Endothelial cell of umbilical vein (primary cell): Measurements from ENCODE around the gene ANKS1B.

Experiments
- EZH2 ChIP-seq: IDR thresholded peaks from 2 replicates; pipeline ENCODE4 v1.6.1; 2012; ENCODE audit warnings: borderline replicate concordance, low read depth, mild to moderate bottlenecking, moderate library complexity, low read length, inconsistent platforms; ENCODE audit not compliant: severe bottlenecking
- GATA2 ChIP-seq: IDR thresholded peaks from 2 replicates; pipeline ENCODE4 v1.7.0; 2011; ENCODE audit warnings: low read depth, mild to moderate bottlenecking, moderate library complexity, mixed read lengths, low read length; ENCODE audit not compliant: insufficient read length, insufficient read depth
- MYC ChIP-seq: IDR thresholded peaks from one replicate; pipeline ENCODE4 v1.6.1; 2011; ENCODE audit warnings: mild to moderate bottlenecking, low read depth, low read length
- POLR2A ChIP-seq: IDR thresholded peaks from 2 replicates; pipeline ENCODE4 v1.6.1; 2012; ENCODE audit warnings: low read depth, mild to moderate bottlenecking, control low read depth, low read length
- POLR2AphosphoS5 ChIP-seq: IDR thresholded peaks from 2 replicates; pipeline ENCODE4 v1.6.1; 2012; ENCODE audit warnings: low read depth, mild to moderate bottlenecking, control low read depth, low read length, moderate library complexity; ENCODE audit not compliant: insufficient read depth
- TF ChIP-seq, protein P1 (sequence below), 2 donors: IDR thresholded peaks; 1 replicate in 1 of 2; 2 replicates in 1 of 2; pipeline ENCODE4 v1.5.1; 2011; ENCODE audit warnings: low read length in 2 of 2, mild to moderate bottlenecking in 2 of 2, moderate library complexity in 2 of 2, control low read depth in 1 of 2, inconsistent platforms in 1 of 2, low read depth in 1 of 2; ENCODE audit not compliant: insufficient read depth in 1 of 2; ENCODE audit errors: extremely low read depth in 1 of 2

DNA sequence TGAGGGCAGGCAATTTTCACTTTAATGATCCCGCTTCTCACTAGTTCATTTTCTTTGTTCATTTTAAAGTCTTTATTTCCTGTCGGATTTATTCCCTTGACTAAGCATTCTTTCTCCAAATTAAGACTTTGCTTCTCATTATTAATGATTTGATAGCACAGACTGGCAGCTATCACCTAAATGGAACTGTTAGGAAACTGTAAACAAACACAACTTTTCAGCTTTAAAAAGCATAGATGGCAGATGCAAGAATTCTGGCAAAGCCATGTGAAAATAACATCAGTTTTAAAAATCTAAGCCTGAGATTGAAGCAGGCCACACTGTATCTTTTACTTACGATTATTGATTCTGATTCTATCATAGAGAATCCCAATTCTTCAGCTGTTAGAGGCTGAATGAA, 225.7 kb downstream of the ANKS1B start:
- TF ChIP-seq, protein P1, sequence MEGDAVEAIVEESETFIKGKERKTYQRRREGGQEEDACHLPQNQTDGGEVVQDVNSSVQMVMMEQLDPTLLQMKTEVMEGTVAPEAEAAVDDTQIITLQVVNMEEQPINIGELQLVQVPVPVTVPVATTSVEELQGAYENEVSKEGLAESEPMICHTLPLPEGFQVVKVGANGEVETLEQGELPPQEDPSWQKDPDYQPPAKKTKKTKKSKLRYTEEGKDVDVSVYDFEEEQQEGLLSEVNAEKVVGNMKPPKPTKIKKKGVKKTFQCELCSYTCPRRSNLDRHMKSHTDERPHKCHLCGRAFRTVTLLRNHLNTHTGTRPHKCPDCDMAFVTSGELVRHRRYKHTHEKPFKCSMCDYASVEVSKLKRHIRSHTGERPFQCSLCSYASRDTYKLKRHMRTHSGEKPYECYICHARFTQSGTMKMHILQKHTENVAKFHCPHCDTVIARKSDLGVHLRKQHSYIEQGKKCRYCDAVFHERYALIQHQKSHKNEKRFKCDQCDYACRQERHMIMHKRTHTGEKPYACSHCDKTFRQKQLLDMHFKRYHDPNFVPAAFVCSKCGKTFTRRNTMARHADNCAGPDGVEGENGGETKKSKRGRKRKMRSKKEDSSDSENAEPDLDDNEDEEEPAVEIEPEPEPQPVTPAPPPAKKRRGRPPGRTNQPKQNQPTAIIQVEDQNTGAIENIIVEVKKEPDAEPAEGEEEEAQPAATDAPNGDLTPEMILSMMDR (IDR thresholded peaks at IDR 0.05; ENCODE audit: extremely low read depth in 1 of 2, insufficient read depth in 1 of 2, low read depth in 1 of 2, low read length in 2 of 2), result no peak
- TF ChIP-seq POLR2A (no peak), MYC (no peak), GATA2 (no peak), EZH2 (no peak), POLR2AphosphoS5 (no peak)
